Natural killer cell (primary cell): ENCODE measurements around the gene C10orf53. TPM values are rescaled to one million over a fixed set of nuclear protein-coding genes. Genes with fewer than 3 reads are reported as not detected.

ENCODE experiments used
- ATAC-seq, 3 donors: fragments of 150-1000 bp in 2 of 3; fragments of 200-7000 bp in 1 of 3; cut with Tn5 transposase; 1 replicate in 1 of 3; 2 replicates in 2 of 3; pipeline ENCODE4 v1.10.0; 2021; ENCODE audit warnings: mild to moderate bottlenecking in 2 of 3, moderate library complexity in 2 of 3
- DNase-seq, 2 donors: peaks; one replicate each; pipeline versions ENCODE4 v3.0.0 to v3.0.0-alpha.2; 2013 to 2021; ENCODE audit warnings: mixed read lengths in 1 of 2
- H3K27ac ChIP-seq: one replicate; pipeline ENCODE4 v1.5.1; 2013; ENCODE audit warnings: mild to moderate bottlenecking, low read length
- H3K27me3 ChIP-seq: one replicate; pipeline ENCODE4 v1.6.1; 2013; ENCODE audit warnings: low read length; ENCODE audit not compliant: control insufficient read depth, insufficient read depth
- H3K36me3 ChIP-seq: one replicate; pipeline ENCODE4 v1.6.1; 2013; ENCODE audit warnings: low read length; ENCODE audit not compliant: control insufficient read depth, insufficient read depth
- H3K4me1 ChIP-seq: one replicate; pipeline ENCODE4 v1.6.1; 2013; ENCODE audit warnings: low read length; ENCODE audit not compliant: control insufficient read depth, insufficient read depth
- H3K4me3 ChIP-seq: one replicate; pipeline ENCODE4 v1.5.1; 2013; ENCODE audit warnings: low read length
- H3K9me3 ChIP-seq: one replicate; pipeline ENCODE4 v1.6.1; 2013; ENCODE audit warnings: low read length; ENCODE audit not compliant: control insufficient read depth, insufficient read depth
- H3K27ac Mint-ChIP-seq, 2 donors: one replicate each; pipeline ENCODE4 v1.8.0; 2022; ENCODE audit warnings: mild to moderate bottlenecking in 2 of 2, mixed read lengths in 2 of 2, moderate library complexity in 1 of 2
- H3K27me3 Mint-ChIP-seq, 2 donors: one replicate each; pipeline ENCODE4 v1.8.0; 2022; ENCODE audit warnings: low read depth in 2 of 2, mixed read lengths in 2 of 2
- H3K36me3 Mint-ChIP-seq: one replicate; pipeline ENCODE4 v1.8.0; 2022; ENCODE audit warnings: mixed read lengths
- H3K4me1 Mint-ChIP-seq, 2 donors: one replicate each; pipeline ENCODE4 v1.8.0; 2022; ENCODE audit warnings: mixed read lengths in 2 of 2
- H3K4me3 Mint-ChIP-seq: one replicate; pipeline ENCODE4 v1.8.0; 2022; ENCODE audit warnings: mild to moderate bottlenecking, moderate library complexity, mixed read lengths
- H3K9me3 Mint-ChIP-seq, 2 donors: one replicate each; pipeline ENCODE4 v1.8.0; 2022; ENCODE audit warnings: mixed read lengths in 2 of 2
- CTCF ChIP-seq: fragments of 200-600 bp; IDR thresholded peaks from one replicate; pipeline ENCODE4 v1.8.0; 2022; ENCODE audit warnings: antibody characterized with exemption
- WGBS: methylation state at CpG from one replicate; pipeline ENCODE4 v1.1.7; 2013; ENCODE audit warnings: missing lambda C conversion rate; ENCODE audit not compliant: insufficient coverage; 5-methylcytosine and 5-hydroxymethylcytosine counted together
- intact Hi-C: fragments of 100-400 bp; cut with micrococcal nuclease; formaldehyde crosslinking; loops from one replicate; pipeline ENCODE4 v1.14.2; 2022
- total RNA-seq, 4 donors: library from RNA; stranded (reverse); fragments of 120-200 nt in 1 of 4; gene quantifications; one replicate each; pipeline versions ENCODE4 v1.2.3 to v1.2.4, GENCODE V29; 2013 to 2022

C10orf53 gene
- total RNA-seq, 3 donors from 2014 or later (not counting 1 experiment from before 2014, with no cell fraction given), result not detected

- Histone ChIP-seq H3K4me1 (no peaks in the 10 kb centered on the region), H3K27ac (no peak overlapping the region), H3K9me3 (no peaks in the 10 kb centered on the region), H3K36me3 (no peaks in the 10 kb centered on the region), H3K4me3 (no peak overlapping the region), H3K27me3 (no peaks in the 10 kb centered on the region)
- H3K36me3 Mint-ChIP-seq, result no peaks in the 10 kb centered on the region
- 86% methylated on average over 13 of the region's 13 CpGs for WGBS
- no peak overlapping the region for H3K27ac Mint-ChIP-seq
- ATAC-seq, result no peak
- intact Hi-C loops, result no loop called here
- TF ChIP-seq CTCF, result no peak
- no peak overlapping the region for H3K4me3 Mint-ChIP-seq
- no peaks in the 10 kb centered on the region for H3K4me1 Mint-ChIP-seq
- peaks cover 3 to 8% of the 10 kb centered on the region in 2 donors for H3K9me3 Mint-ChIP-seq
- DNase-seq, result no peak
- no peaks in the 10 kb centered on the region for H3K27me3 Mint-ChIP-seq
Measured at GRCh38 chr10:49744924-49745605, 65.6 kb downstream of the C10orf53 start.

DNA sequence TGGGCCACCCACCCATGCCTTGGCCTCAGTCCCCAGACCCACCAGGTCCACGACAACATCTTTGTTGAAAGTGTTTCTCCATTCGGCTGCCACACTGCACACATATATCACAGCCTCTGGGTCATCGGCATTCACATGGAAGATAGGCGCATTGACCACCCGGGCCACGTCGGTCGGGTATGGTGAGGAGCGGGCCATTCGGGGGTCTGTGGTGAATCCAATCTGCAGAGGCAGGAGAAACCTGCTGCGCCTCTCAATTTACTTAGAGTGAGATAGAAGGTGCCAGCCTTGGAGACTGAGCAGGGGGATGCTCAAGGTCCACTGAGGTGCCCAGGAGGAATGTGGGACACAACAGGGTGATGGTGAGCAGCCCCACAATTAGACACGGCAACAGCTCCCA is 66.3 kb downstream of the C10orf53 start:
- no peak overlapping the region for H3K27ac Mint-ChIP-seq
- H3K4me1 Mint-ChIP-seq, result no peaks in the 10 kb centered on the region
- DNase-seq, result no peak
- Histone ChIP-seq H3K9me3 (no peaks in the 10 kb centered on the region), H3K27ac (no peak overlapping the region), H3K4me1 (no peaks in the 10 kb centered on the region), H3K4me3 (no peak overlapping the region), H3K27me3 (no peaks in the 10 kb centered on the region), H3K36me3 (no peaks in the 10 kb centered on the region)
- no peak for ATAC-seq
- no peaks in the 10 kb centered on the region for H3K36me3 Mint-ChIP-seq
- H3K4me3 Mint-ChIP-seq, result no peak overlapping the region
- intact Hi-C loops, result no loop called here
- no peaks in the 10 kb centered on the region for H3K27me3 Mint-ChIP-seq
- WGBS, result 93% methylated on average over 12 of the region's 12 CpGs
- H3K9me3 Mint-ChIP-seq, result peaks cover 3 to 8% of the 10 kb centered on the region in 2 donors
- TF ChIP-seq CTCF, result no peak

- intact Hi-C loops, result no loop called here
- ATAC-seq (no peak), DNase-seq (no peak)
- WGBS, result 92% methylated on average over 20 of the region's 20 CpGs
- Mint-ChIP-seq H3K9me3 (peaks cover 2 to 6% of the 10 kb centered on the region in 2 donors), H3K27ac (no peak overlapping the region), H3K36me3 (no peaks in the 10 kb centered on the region), H3K4me3 (no peak overlapping the region), H3K27me3 (no peaks in the 10 kb centered on the region), H3K4me1 (no peaks in the 10 kb centered on the region)
- Histone ChIP-seq H3K9me3 (no peaks in the 10 kb centered on the region), H3K4me1 (no peaks in the 10 kb centered on the region), H3K36me3 (no peaks in the 10 kb centered on the region), H3K27me3 (no peaks in the 10 kb centered on the region), H3K4me3 (no peak overlapping the region), H3K27ac (no peak overlapping the region)
- TF ChIP-seq CTCF, result no peak
Measured at GRCh38 chr10:49746626-49747302, 67.3 kb downstream of the C10orf53 start.

Other genes starting within 250 kb of the C10orf53 start
- gene ERCC6, start 140.5 kb upstream of the C10orf53 start, total RNA-seq, result 10 to 100 TPM; 36.4 to 54.6 (median 52.6) TPM
- gene SLC18A3, start 69.3 kb upstream of the C10orf53 start, total RNA-seq, result not detected
- not detected for gene CHAT, start 65.6 kb upstream of the C10orf53 start, total RNA-seq
- not detected for gene OGDHL, start 82.7 kb downstream of the C10orf53 start, total RNA-seq